ENCODE measurements around the gene CFAP221.

Gene CFAP221

GRCh38 chr2:119537792-119538191, 6.5 kb upstream of the CFAP221 start:
- no peak for DNase-seq

GRCh38 chr2:119541476-119541875, 2.8 kb upstream of the CFAP221 start:
- no peak for DNase-seq

GRCh38 chr2:119544939-119545475, 758 bp downstream of the CFAP221 start:
- no peak for DNase-seq

- DNase-seq: no peak
Measured at GRCh38 chr2:119545754-119546446, 1.7 kb downstream of the CFAP221 start.

- no peak for DNase-seq
Measured at GRCh38 chr2:119546447-119546767, 2.2 kb downstream of the CFAP221 start.

GRCh38 chr2:119548516-119549120, 4.4 kb downstream of the CFAP221 start:
- no peak for DNase-seq

- DNase-seq: no peak
Measured at GRCh38 chr2:119549241-119549640, 5.0 kb downstream of the CFAP221 start.

- no peak for DNase-seq
Measured at GRCh38 chr2:119550346-119550745, 6.1 kb downstream of the CFAP221 start.

- no peak for DNase-seq
Measured at GRCh38 chr2:119550856-119551255, 6.6 kb downstream of the CFAP221 start.

GRCh38 chr2:119552902-119553301, 8.7 kb downstream of the CFAP221 start:
- DNase-seq: no peak

- no peak for DNase-seq
Measured at GRCh38 chr2:119553687-119554344, 9.6 kb downstream of the CFAP221 start.

- DNase-seq: no peak
Measured at GRCh38 chr2:119565481-119565880, 21.2 kb downstream of the CFAP221 start.

GRCh38 chr2:119567292-119567691, 23.0 kb downstream of the CFAP221 start:
- DNase-seq: no peak

- peak in 1 of 5 experiments; percentile 34 for DNase-seq
Measured at GRCh38 chr2:119574108-119574815, 30.0 kb downstream of the CFAP221 start.

GRCh38 chr2:119574864-119575263, 30.6 kb downstream of the CFAP221 start:
- no peak for DNase-seq

GRCh38 chr2:119575439-119575838, 31.2 kb downstream of the CFAP221 start:
- DNase-seq: no peak

- DNase-seq: no peak
Measured at GRCh38 chr2:119579424-119580295, 35.4 kb downstream of the CFAP221 start.

GRCh38 chr2:119580550-119581072, 36.4 kb downstream of the CFAP221 start:
- no peak for DNase-seq

GRCh38 chr2:119583291-119583690, 39.0 kb downstream of the CFAP221 start:
- no peak for DNase-seq

- no peak for DNase-seq
Measured at GRCh38 chr2:119584469-119584868, 40.2 kb downstream of the CFAP221 start.

- DNase-seq: no peak
Measured at GRCh38 chr2:119586085-119586484, 41.8 kb downstream of the CFAP221 start.

- DNase-seq: no peak
Measured at GRCh38 chr2:119590873-119591272, 46.6 kb downstream of the CFAP221 start.
